Mesenchymal stem cell (in vitro differentiated cells and primary cell): ENCODE data around the gene ARFIP1.

Experiments
- DNase-seq: peaks from one replicate; pipeline ENCODE4 v3.0.0-alpha.2; 2013
- H2AFZ ChIP-seq: one replicate; pipeline ENCODE4 v1.6.1; 2013; ENCODE audit warnings: low read depth, mild to moderate bottlenecking, control low read depth, inconsistent platforms, low read length, moderate library complexity
- H2AK5ac ChIP-seq: 2 replicates; pipeline ENCODE4 v1.6.1; 2013; ENCODE audit warnings: low read length, moderate library complexity, mild to moderate bottlenecking, inconsistent platforms; ENCODE audit not compliant: severe bottlenecking
- H2BK120ac ChIP-seq: one replicate; pipeline ENCODE4 v1.6.1; 2013; ENCODE audit warnings: low read depth, mild to moderate bottlenecking, inconsistent platforms, low read length, moderate library complexity
- H2BK12ac ChIP-seq, 2 experiments: one replicate each; pipeline ENCODE4 v1.6.1; 2013; ENCODE audit warnings: inconsistent platforms in 2 of 2, low read length in 2 of 2, mild to moderate bottlenecking in 2 of 2, moderate library complexity in 2 of 2, control low read depth in 1 of 2
- H2BK15ac ChIP-seq: one replicate; pipeline ENCODE4 v1.6.1; 2013; ENCODE audit warnings: mild to moderate bottlenecking, low read depth, inconsistent platforms; ENCODE audit not compliant: poor library complexity, severe bottlenecking
- H2BK5ac ChIP-seq: 2 replicates; pipeline ENCODE4 v1.6.1; 2013; ENCODE audit warnings: low read depth, mild to moderate bottlenecking, low read length, control low read depth, inconsistent platforms; ENCODE audit not compliant: poor library complexity, severe bottlenecking
- H3K14ac ChIP-seq, 2 experiments: one replicate each; pipeline ENCODE4 v1.6.1; 2013; ENCODE audit warnings: inconsistent platforms in 2 of 2, low read length in 2 of 2, control low read depth in 1 of 2, mild to moderate bottlenecking in 1 of 2, moderate library complexity in 1 of 2
- H3K18ac ChIP-seq, 2 experiments: one replicate each; pipeline ENCODE4 v1.6.1; 2013; ENCODE audit warnings: inconsistent platforms in 2 of 2, low read length in 2 of 2, control low read depth in 1 of 2, low read depth in 1 of 2, mild to moderate bottlenecking in 1 of 2
- H3K23ac ChIP-seq, 2 experiments: one replicate each; pipeline ENCODE4 v1.6.1; 2013; ENCODE audit warnings: inconsistent platforms in 2 of 2, low read length in 2 of 2, mild to moderate bottlenecking in 2 of 2, moderate library complexity in 2 of 2, control low read depth in 1 of 2
- H3K27ac ChIP-seq: 2 replicates; pipeline ENCODE4 v1.5.1; 2013; ENCODE audit warnings: mild to moderate bottlenecking, moderate library complexity, low read length, control low read depth, inconsistent platforms; ENCODE audit not compliant: poor library complexity, severe bottlenecking
- H3K27me3 ChIP-seq, 2 experiments: 2 replicates each; pipeline versions ENCODE4 v1.6.1 to v1.7.0; 2013; ENCODE audit warnings: low read length in 2 of 2, mild to moderate bottlenecking in 2 of 2, moderate library complexity in 2 of 2, control low read depth in 1 of 2, inconsistent platforms in 1 of 2; ENCODE audit not compliant: control insufficient read depth in 1 of 2, insufficient read depth in 1 of 2
- H3K36me3 ChIP-seq, 2 experiments: 2 replicates each; pipeline versions ENCODE4 v1.6.1 to v1.7.0; 2013; ENCODE audit warnings: low read length in 2 of 2, control low read depth in 1 of 2, inconsistent platforms in 1 of 2, low read depth in 1 of 2, mild to moderate bottlenecking in 1 of 2; ENCODE audit not compliant: insufficient read depth in 2 of 2, control insufficient read depth in 1 of 2
- H3K4ac ChIP-seq, 2 experiments: one replicate each; pipeline ENCODE4 v1.6.1; 2013; ENCODE audit warnings: inconsistent platforms in 2 of 2, low read length in 2 of 2, mild to moderate bottlenecking in 2 of 2, moderate library complexity in 2 of 2, control low read depth in 1 of 2, low read depth in 1 of 2
- H3K4me1 ChIP-seq: 2 replicates; pipeline ENCODE4 v1.6.1; 2013; ENCODE audit warnings: low read depth, low read length, control low read depth; ENCODE audit not compliant: control insufficient read depth, insufficient read depth
- H3K4me2 ChIP-seq: 2 replicates; pipeline ENCODE4 v1.6.1; 2013; ENCODE audit warnings: low read length, mild to moderate bottlenecking, inconsistent platforms; ENCODE audit not compliant: poor library complexity, severe bottlenecking
- H3K4me3 ChIP-seq, 2 experiments: 2 replicates each; pipeline versions ENCODE4 v1.5.1 to v1.7.0; 2013; ENCODE audit warnings: low read length in 2 of 2, mild to moderate bottlenecking in 2 of 2, control low read depth in 1 of 2, low read depth in 1 of 2; ENCODE audit not compliant: insufficient read depth in 1 of 2
- H3K79me1 ChIP-seq: replicated peaks from 2 replicates; pipeline ENCODE4 v1.6.1; 2013; ENCODE audit warnings: mild to moderate bottlenecking, control low read depth, low read length, inconsistent platforms; ENCODE audit not compliant: poor library complexity, severe bottlenecking
- H3K9ac ChIP-seq: 2 replicates; pipeline ENCODE4 v1.7.0; 2013; ENCODE audit warnings: mild to moderate bottlenecking, low read length, moderate library complexity
- H3K9me3 ChIP-seq: 2 replicates; pipeline ENCODE4 v1.7.0; 2013; ENCODE audit warnings: mild to moderate bottlenecking, low read length; ENCODE audit not compliant: control insufficient read depth
- H4K8ac ChIP-seq: one replicate; pipeline ENCODE4 v1.6.1; 2013; ENCODE audit warnings: inconsistent platforms, mild to moderate bottlenecking, low read length, moderate library complexity
- H4K91ac ChIP-seq: one replicate; pipeline ENCODE4 v1.6.1; 2013; ENCODE audit warnings: mild to moderate bottlenecking, low read length, inconsistent platforms
- WGBS: methylation state at CpG from one replicate; pipeline ENCODE4 v1.1.7; 2013; ENCODE audit warnings: mixed read lengths; 5-methylcytosine and 5-hydroxymethylcytosine counted together

The ARFIP1 gene

DNA sequence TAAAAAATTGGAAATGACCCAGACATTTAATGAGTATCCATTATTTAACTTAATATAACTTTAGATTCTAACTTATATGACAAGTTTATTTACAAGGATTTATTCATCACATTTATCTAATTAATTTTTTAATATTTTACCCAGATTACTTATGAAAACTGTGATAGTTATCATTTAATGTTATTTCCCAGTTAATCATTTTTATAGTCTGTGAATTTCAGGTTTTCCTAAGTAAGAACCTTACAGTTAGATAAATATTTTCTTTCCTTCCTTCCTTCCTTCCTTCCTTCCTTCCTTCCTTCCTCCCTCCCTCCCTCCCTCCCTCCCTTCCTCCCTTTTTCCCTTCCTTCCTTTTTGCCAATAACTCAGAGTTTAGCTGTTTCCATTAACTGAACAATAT, 141.5 kb downstream of the ARFIP1 start:
- Histone ChIP-seq H3K36me3 (peaks cover 0 to 13% of the 10 kb centered on the region in 2 experiments), H3K27ac (no peak overlapping the region), H3K4ac (no peak overlapping the region), H3K4me3 (no peak overlapping the region), H2BK15ac (no peak overlapping the region), H2BK120ac (no peak overlapping the region), H3K27me3 (no peaks in the 10 kb centered on the region), H3K9me3 (peaks cover 30% of the 10 kb centered on the region), H3K14ac (no peak overlapping the region), H3K4me1 (no peaks in the 10 kb centered on the region), H4K91ac (no peak overlapping the region), H3K18ac (no peak overlapping the region), H3K4me2 (no peak overlapping the region), H3K9ac (no peak overlapping the region), H2BK12ac (no peak overlapping the region), H2AFZ (no peak overlapping the region), H4K8ac (no peak overlapping the region), H3K79me1 (no peaks in the 10 kb centered on the region), H2AK5ac (no peak overlapping the region), H2BK5ac (no peak overlapping the region), H3K23ac (no peak overlapping the region)
- DNase-seq: no peak

DNA sequence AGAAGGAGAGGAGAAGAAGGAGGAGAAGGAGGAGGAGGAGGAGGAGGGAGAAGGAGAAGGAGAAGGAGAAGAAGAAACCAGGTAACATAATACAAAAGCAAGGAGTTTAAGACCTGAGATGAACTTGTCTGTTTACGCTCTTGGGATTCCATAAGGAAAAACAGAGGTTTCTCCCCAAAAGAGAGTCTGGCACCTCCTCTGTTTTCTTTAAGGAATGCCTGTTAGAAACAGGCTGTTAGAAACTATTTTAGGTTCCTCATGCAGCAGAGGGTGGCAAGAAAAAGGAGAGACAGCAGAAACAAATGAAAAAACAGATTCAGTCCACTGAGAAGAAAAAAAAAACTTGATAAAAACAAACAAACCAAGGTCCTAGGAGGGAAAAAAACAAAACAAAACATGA, 146.1 kb downstream of the ARFIP1 start:
- WGBS: 92% methylated on average over 1 of the region's 1 CpG

DNA sequence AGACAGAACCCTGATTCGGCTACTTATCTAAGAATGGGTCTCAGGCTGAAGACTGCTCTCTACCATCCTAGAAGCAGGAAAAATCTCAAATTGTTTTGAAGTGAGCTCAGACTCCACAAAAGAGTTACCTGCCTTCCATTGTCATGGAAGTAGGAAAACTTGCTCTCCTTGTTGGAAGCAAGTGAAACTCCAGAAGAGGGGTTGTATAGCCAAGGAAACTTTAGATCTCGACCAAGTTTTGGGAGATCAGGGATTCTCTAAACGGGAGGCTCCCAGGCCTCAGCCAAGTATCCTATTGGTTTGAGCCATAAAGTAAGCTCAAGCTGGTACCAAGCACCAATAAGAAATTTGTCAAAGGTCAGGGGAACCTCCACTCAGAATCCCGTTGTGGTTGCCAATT, 147.2 kb downstream of the ARFIP1 start:
- H3K27me3 ChIP-seq: no peaks in the 10 kb centered on the region
- no peak overlapping the region for H4K8ac ChIP-seq
- no peak overlapping the region for H3K4ac ChIP-seq

More for the DNA sequence above, 146.1 kb downstream of the ARFIP1 start:
- Histone ChIP-seq H2AK5ac (no peak overlapping the region), H2BK5ac (no peak overlapping the region), H3K4me2 (no peak overlapping the region), H2AFZ (no peak overlapping the region), H2BK12ac (no peak overlapping the region), H3K4ac (no peak overlapping the region), H4K8ac (no peak overlapping the region), H4K91ac (no peak overlapping the region), H3K4me3 (no peak overlapping the region), H3K27me3 (no peaks in the 10 kb centered on the region), H2BK120ac (no peak overlapping the region), H3K18ac (no peak overlapping the region), H3K79me1 (no peaks in the 10 kb centered on the region), H3K9ac (no peak overlapping the region), H3K14ac (no peak overlapping the region), H3K36me3 (no peaks in the 10 kb centered on the region), H3K4me1 (peaks cover 2% of the 10 kb centered on the region), H3K23ac (no peak overlapping the region), H3K27ac (no peak overlapping the region), H2BK15ac (no peak overlapping the region), H3K9me3 (peaks cover under 1% of the 10 kb centered on the region)
- no peak for DNase-seq

DNA sequence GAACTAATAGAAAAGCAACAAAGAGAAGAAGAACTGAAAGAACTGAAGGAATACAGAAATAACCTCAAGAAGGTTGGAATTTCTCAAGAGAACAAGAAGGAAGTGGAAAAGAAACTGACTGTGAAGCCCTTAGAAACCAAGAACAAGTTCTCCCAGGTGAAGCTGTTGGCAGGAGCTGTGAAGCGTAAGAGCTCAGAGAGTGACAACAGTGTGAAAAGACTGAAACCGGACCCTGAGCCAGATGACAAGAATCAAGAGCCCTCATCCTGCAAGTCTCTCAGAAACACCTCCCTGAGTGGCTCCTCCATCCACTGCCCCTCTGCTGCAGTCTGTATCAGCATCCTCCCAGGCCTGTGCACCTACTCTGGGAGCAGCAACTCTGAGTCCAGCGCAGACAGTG, 148.0 kb downstream of the ARFIP1 start:
- H3K23ac ChIP-seq: no peak overlapping the region
- no peak overlapping the region for H3K14ac ChIP-seq
- H3K27me3 ChIP-seq: no peaks in the 10 kb centered on the region
- no peaks in the 10 kb centered on the region for H3K36me3 ChIP-seq
- no peak overlapping the region for H2BK120ac ChIP-seq
- H3K9me3 ChIP-seq: no peaks in the 10 kb centered on the region
- no peak overlapping the region for H2BK15ac ChIP-seq
- no peak overlapping the region for H3K4me3 ChIP-seq
- H3K27ac ChIP-seq: no peak overlapping the region
- H3K79me1 ChIP-seq: no peaks in the 10 kb centered on the region
- no peak overlapping the region for H2BK5ac ChIP-seq
- no peak overlapping the region for H3K18ac ChIP-seq
- no peak overlapping the region for H3K4ac ChIP-seq
- H2BK12ac ChIP-seq: no peak overlapping the region
- no peak overlapping the region for H4K8ac ChIP-seq
- 100% methylated on average over 3 of the region's 3 CpGs for WGBS
- no peak for DNase-seq
- H3K9ac ChIP-seq: no peak overlapping the region
- H3K4me2 ChIP-seq: no peak overlapping the region
- peaks cover 2% of the 10 kb centered on the region for H3K4me1 ChIP-seq
- H2AFZ ChIP-seq: no peak overlapping the region
- no peak overlapping the region for H4K91ac ChIP-seq
- no peak overlapping the region for H2AK5ac ChIP-seq

More for the DNA sequence above, 147.2 kb downstream of the ARFIP1 start:
- WGBS: 90% methylated on average over 4 of the region's 4 CpGs
- H2AFZ ChIP-seq: no peak overlapping the region
- H4K91ac ChIP-seq: no peak overlapping the region
- no peak overlapping the region for H3K9ac ChIP-seq
- no peak for DNase-seq
- no peaks in the 10 kb centered on the region for H3K79me1 ChIP-seq
- H3K36me3 ChIP-seq: no peaks in the 10 kb centered on the region
- H3K9me3 ChIP-seq: no peaks in the 10 kb centered on the region
- H3K23ac ChIP-seq: no peak overlapping the region
- no peak overlapping the region for H2AK5ac ChIP-seq
- no peak overlapping the region for H3K18ac ChIP-seq
- H2BK12ac ChIP-seq: no peak overlapping the region
- H3K4me3 ChIP-seq: no peak overlapping the region
- H3K4me1 ChIP-seq: peaks cover 2% of the 10 kb centered on the region
- H3K14ac ChIP-seq: no peak overlapping the region
- no peak overlapping the region for H3K4me2 ChIP-seq
- no peak overlapping the region for H2BK15ac ChIP-seq
- no peak overlapping the region for H2BK120ac ChIP-seq
- no peak overlapping the region for H2BK5ac ChIP-seq
- no peak overlapping the region for H3K27ac ChIP-seq
